Spinal cord (tissue), 10 donors: ENCODE measurements around the gene PSKH1. TPM values are rescaled to one million over a fixed set of nuclear protein-coding genes. Genes with fewer than 3 reads are reported as not detected.

Experiments used
- DNase-seq, 6 donors: peaks; one replicate each; pipeline versions ENCODE4 v3.0.0 to v3.0.0-alpha.2; 2013 to 2015; ENCODE audit warnings: low spot score in 6 of 6, low read depth in 4 of 6
- H3K27ac ChIP-seq: one replicate; pipeline ENCODE4 v1.5.1; 2013; ENCODE audit warnings: low read depth, low read length, control low read depth
- H3K27me3 ChIP-seq: one replicate; pipeline ENCODE4 v1.6.1; 2013; ENCODE audit warnings: low read length; ENCODE audit not compliant: control insufficient read depth, insufficient read depth
- H3K36me3 ChIP-seq: one replicate; pipeline ENCODE4 v1.6.1; 2013; ENCODE audit warnings: low read length; ENCODE audit not compliant: control insufficient read depth, insufficient read depth
- H3K4me1 ChIP-seq: one replicate; pipeline ENCODE4 v1.6.1; 2013; ENCODE audit warnings: low read length; ENCODE audit not compliant: control insufficient read depth, insufficient read depth
- H3K4me3 ChIP-seq: one replicate; pipeline ENCODE4 v1.5.1; 2013; ENCODE audit warnings: low read depth, low read length, control low read depth
- H3K9me3 ChIP-seq: one replicate; pipeline ENCODE4 v1.6.1; 2013; ENCODE audit warnings: low read length; ENCODE audit not compliant: control insufficient read depth, insufficient read depth
- WGBS: methylation state at CpG from one replicate; pipeline ENCODE4 v1.1.5; 2013; ENCODE audit warnings: missing lambda C conversion rate; ENCODE audit not compliant: insufficient coverage; 5-methylcytosine and 5-hydroxymethylcytosine counted together
- polyA plus RNA-seq, 2 donors: library from polyadenylated mRNA; unstranded; fragments of 120-200 nt; gene quantifications; one replicate each; pipeline ENCODE4 v1.2.1, GENCODE V29; 2013; ENCODE audit not compliant: insufficient read length in 2 of 2
- total RNA-seq, 2 donors: library from RNA; depleted of rRNA in 1 of 2; stranded (reverse); fragments of 120-200 nt in 1 of 2; fragments of >200 nt in 1 of 2; gene quantifications; one replicate each; pipeline versions ENCODE4 v1.2.3 to v1.2.4, GENCODE V29; 2013 to 2014
- donor health status: healthy.

Gene PSKH1
- total and polyA plus RNA-seq, 4 donors, result 8.7 to 31.7 (median 25.0) TPM

DNA sequence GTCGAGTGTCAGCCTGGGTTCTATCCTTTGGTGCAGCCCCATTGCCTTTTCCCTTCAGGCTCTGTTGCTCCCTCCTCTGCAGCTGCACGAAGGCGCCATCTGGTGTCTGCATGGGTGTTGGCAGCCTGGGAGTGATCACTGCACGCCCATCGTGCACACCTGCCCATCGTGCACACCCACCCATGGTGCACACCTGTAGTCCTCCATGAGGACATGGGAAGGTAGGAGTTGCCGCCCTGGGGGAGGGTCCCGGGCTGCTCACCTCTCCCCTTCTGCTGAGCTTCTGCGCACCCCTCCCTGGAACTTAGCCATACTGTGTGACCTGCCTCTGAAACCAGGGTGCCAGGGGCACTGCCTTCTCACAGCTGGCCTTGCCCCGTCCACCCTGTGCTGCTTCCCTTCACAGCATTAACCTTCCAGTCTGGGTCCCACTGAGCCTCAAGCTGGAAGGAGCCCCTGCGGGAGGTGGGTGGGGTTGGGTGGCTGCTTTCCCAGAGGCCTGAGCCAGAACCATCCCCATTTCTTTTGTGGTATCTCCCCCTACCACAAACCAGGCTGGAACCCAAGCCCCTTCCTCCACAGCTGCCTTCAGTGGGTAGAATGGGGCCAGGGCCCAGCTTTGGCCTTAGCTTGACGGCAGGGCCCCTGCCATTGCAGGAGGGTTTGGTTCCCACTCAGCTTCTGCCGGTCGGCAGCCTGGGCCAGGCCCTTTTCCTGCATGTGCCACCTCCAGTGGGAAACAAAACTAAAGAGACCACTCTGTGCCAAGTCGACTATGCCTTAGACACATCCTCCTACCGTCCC, 35.7 kb downstream of the PSKH1 start:
- no peak overlapping the region for H3K4me3 ChIP-seq
- H3K27me3 ChIP-seq, result no peaks in the 10 kb centered on the region
- 45% methylated on average over 14 of the region's 16 CpGs for WGBS
- H3K9me3 ChIP-seq, result no peaks in the 10 kb centered on the region
- peaks cover 41% of the 10 kb centered on the region for H3K4me1 ChIP-seq
- DNase-seq, result peak in 3 of 6 donors; percentile 43 to 86 (median 81)
- peaks cover 74% of the 10 kb centered on the region for H3K36me3 ChIP-seq
- H3K27ac ChIP-seq, result no peak overlapping the region

DNA sequence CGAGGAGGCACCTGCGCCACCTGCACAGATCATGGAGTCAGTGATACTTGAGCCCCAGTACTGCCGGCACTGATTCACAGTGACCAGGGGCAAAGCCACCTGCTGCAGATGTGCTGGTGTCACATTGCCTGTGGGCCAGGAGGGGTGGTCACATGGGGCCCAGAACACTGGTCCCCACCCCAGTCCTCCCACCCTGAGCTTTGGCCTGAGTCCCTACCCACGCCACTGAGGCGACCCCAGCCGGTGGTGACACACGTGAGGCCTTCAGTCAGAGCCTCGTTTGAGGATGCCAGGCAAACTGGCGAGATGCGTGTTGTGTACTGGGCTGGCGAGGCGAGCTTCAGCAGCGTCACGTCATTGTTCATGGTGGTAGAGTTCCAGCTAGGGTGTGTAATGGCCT, 37.1 kb downstream of the PSKH1 start:
- Histone ChIP-seq H3K4me3 (no peak overlapping the region), H3K27me3 (no peaks in the 10 kb centered on the region), H3K4me1 (peaks cover 45% of the 10 kb centered on the region), H3K27ac (no peak overlapping the region), H3K36me3 (peaks cover 74% of the 10 kb centered on the region), H3K9me3 (no peaks in the 10 kb centered on the region)
- 94% methylated on average over 14 of the region's 14 CpGs for WGBS
- DNase-seq, result no peak

- peaks cover 43% of the 10 kb centered on the region for H3K4me1 ChIP-seq
- WGBS, result 94% methylated on average over 17 of the region's 17 CpGs
- H3K4me3 ChIP-seq, result no peak overlapping the region
- DNase-seq, result no peak
- peaks cover 74% of the 10 kb centered on the region for H3K36me3 ChIP-seq
- no peaks in the 10 kb centered on the region for H3K9me3 ChIP-seq
- no peak overlapping the region for H3K27ac ChIP-seq
- no peaks in the 10 kb centered on the region for H3K27me3 ChIP-seq
These were observed 37.7 kb downstream of the PSKH1 start for GRCh38 chr16:67930678-67931211.

- DNase-seq, result no peak
- WGBS, result 89% methylated on average over 15 of the region's 15 CpGs
- Histone ChIP-seq H3K9me3 (no peaks in the 10 kb centered on the region), H3K4me1 (peaks cover 38% of the 10 kb centered on the region), H3K4me3 (no peak within 1 kb of the TSS), H3K27me3 (no peaks in the 10 kb centered on the region), H3K27ac (no peak within 1 kb of the TSS), H3K36me3 (peaks cover 70% of the 10 kb centered on the region)
These were observed 38.8 kb downstream of the PSKH1 start, which contains the start of gene CTRL for GRCh38 chr16:67931712-67932461. CTRL (minus strand) TSS chr16:67931862; CDS start chr16:67931852, 10 bp downstream.

DNA sequence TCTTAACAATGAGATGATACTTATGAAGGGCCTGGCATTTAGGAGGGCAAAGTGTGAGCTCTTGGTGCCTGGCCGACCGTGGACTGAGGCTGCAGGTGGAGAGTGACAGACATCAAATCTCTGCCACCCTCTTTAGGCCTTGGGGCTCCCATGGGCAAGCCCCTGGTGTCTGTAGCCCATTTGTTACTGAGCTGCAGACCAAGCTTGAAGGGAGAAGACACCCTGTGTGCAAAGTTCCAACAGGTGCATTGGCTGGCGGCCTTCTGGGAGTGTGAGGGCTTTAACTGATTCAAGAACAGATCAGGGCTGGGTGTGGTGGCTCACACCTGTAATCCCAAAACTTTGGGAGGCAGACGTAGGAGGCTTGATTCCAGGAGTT, 39.4 kb downstream of the PSKH1 start:
- H3K36me3 ChIP-seq, result peaks cover 64% of the 10 kb centered on the region
- no peak overlapping the region for H3K4me3 ChIP-seq
- H3K9me3 ChIP-seq, result no peaks in the 10 kb centered on the region
- 96% methylated on average over 3 of the region's 4 CpGs for WGBS
- DNase-seq, result no peak
- peaks cover 39% of the 10 kb centered on the region for H3K4me1 ChIP-seq
- no peak overlapping the region for H3K27ac ChIP-seq
- no peaks in the 10 kb centered on the region for H3K27me3 ChIP-seq

DNA sequence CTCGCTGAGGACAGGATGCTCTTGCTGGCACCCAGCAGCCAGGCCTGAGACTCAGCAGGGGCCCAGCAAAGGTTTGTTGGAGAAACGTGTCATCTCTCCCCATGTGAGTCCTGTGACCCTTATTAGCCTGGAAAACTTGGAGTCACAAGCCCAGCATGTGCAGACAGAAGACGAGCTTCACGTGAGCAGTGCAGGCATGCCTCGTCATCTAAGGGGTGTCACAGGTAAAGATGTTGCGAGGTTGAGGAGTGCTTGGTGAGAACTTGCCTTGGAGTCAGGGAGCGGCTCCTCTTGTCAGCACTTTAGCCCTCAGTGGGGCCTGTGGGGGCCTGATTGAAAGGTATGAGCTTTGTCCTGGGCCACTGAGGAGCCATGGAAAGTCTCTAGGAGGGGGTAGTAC, 40.8 kb downstream of the PSKH1 start:
- H3K36me3 ChIP-seq, result peaks cover 54% of the 10 kb centered on the region
- 88% methylated on average over 7 of the region's 7 CpGs for WGBS
- no peaks in the 10 kb centered on the region for H3K27me3 ChIP-seq
- H3K4me3 ChIP-seq, result no peak overlapping the region
- no peak overlapping the region for H3K27ac ChIP-seq
- peaks cover 32% of the 10 kb centered on the region for H3K4me1 ChIP-seq
- no peak for DNase-seq
- H3K9me3 ChIP-seq, result no peaks in the 10 kb centered on the region

- Histone ChIP-seq H3K36me3 (peaks cover 54% of the 10 kb centered on the region), H3K4me3 (peak overlapping the region; percentile 97), H3K9me3 (no peaks in the 10 kb centered on the region), H3K27me3 (no peaks in the 10 kb centered on the region), H3K4me1 (peaks cover 32% of the 10 kb centered on the region), H3K27ac (peak overlapping the region; percentile 53)
- WGBS, result 39% methylated on average over 13 of the region's 13 CpGs
- peak in 1 of 6 donors; percentile 9 for DNase-seq
These were observed 41.4 kb downstream of the PSKH1 start for GRCh38 chr16:67934306-67935100.

- Histone ChIP-seq H3K27ac (peak overlapping the region; percentile 53), H3K9me3 (no peaks in the 10 kb centered on the region), H3K4me1 (peaks cover 32% of the 10 kb centered on the region), H3K27me3 (no peaks in the 10 kb centered on the region), H3K36me3 (peaks cover 54% of the 10 kb centered on the region), H3K4me3 (peak overlapping the region; percentile 97)
- 5% methylated on average over 13 of the region's 13 CpGs for WGBS
- no peak for DNase-seq
These were observed 42.0 kb downstream of the PSKH1 start for GRCh38 chr16:67935101-67935401.

- DNase-seq, result peak; percentile 85 to 99 (median 90)
- Histone ChIP-seq H3K4me1 (peaks cover 32% of the 10 kb centered on the region), H3K36me3 (peaks cover 53% of the 10 kb centered on the region), H3K27ac (peak overlapping the region; percentile 96), H3K27me3 (no peaks in the 10 kb centered on the region), H3K9me3 (no peaks in the 10 kb centered on the region), H3K4me3 (peak overlapping the region; percentile 97)
- 0% methylated on average over 55 of the region's 55 CpGs for WGBS
These were observed 42.5 kb downstream of the PSKH1 start for GRCh38 chr16:67935402-67936123.
